ENCODE measurements around the gene PEX14.
A peak's percentile ranks its signal among the peaks of the same experiment; 100 is the strongest.

Gene PEX14

DNA sequence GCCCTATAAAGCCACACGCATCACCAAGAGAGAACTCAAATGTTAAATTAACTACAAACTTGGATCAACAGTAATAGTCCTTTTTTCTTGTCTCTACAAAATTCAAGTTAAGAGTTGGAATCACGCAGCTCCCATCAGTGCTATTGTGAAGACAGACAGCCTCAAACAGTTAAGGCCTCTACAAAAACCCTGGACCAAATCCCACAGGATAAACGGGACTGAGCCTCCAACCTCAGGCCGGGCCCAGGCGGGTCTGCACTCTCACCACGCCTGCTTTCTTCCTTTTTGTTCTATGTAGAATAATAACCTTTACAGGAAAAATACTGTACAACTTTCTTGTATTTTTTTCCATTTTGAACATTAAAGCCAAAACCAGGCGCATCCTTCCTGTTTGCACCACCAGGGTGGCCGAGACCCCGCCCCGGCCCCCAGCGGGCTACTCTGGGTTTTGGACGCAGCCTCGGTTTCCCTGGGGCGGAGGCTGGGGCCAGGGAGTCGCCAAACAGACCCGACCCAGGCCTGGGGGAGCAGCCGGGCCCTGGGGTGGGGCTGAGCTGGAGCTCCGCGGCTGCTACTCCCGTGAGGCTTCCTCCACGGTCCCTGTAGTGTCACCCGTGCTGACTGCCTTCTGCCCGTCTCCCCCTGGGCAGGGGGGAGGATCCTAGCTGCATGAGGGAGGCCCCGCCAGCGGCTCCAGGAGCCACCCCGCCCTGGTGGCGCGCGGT is 163.2 kb downstream of the PEX14 start:
- no peak for DNase-seq

DNA sequence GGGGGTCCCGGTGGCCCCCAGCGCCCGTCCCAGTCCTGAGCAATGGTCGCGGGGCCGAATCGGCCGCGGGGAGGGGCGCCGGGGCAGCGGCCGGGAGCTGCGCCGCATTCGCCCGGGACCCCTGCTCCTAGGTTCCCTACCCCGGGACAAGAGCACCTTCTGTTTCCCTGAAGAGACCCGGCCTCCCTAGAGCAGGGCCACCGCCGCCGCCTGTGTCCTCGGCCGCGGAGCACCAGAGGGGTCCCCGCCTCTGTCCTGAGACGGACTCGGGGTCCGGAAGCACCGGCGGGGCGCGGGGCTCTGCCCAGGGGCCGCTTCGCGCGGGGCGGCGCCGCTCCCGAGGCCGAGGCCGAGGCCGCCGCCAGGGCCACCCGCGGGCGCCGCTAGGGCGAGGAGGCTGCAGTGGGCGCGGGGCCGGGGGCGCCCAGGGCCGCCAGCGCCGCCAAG is 163.8 kb downstream of the PEX14 start:
- no peak for DNase-seq

DNA sequence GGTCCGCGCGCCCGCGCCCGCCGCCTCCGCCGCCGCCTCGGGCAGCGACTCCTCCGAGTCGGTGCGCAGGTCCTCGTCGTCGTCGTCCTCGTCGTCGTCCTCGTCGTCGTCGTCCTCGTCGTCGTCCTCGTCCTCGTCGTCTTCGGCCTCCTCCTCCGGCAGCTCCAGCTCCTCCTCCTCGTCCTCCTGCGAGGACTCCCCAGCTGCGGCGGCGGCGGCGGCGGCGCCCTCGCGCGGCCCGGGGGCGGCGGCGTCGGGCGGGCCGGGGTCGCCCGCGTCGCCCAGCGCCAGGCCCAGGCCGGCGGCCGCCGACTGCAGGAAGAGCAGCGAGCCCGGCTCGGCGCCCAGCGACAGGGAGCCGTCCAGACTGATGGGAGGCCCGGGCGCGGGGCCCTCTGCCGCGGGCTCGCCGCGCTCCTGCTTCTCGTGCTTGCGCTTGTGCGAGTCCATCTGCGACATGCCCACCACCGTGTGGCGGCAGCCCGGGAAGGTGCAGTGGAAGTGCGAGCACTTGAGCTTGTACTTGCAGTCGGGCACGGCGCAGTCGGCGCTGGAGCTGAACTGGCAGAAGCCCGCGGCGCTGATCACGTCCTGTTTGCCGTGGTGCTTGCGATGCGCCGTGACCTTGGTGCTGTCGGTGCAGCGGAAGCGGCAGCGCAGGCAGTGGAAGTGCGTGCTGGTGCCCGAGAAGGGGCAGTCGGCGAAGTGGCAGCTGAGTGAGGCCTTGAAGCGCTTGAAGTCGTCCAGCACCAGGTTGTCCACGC is 164.4 kb downstream of the PEX14 start:
- no peak for DNase-seq

DNA sequence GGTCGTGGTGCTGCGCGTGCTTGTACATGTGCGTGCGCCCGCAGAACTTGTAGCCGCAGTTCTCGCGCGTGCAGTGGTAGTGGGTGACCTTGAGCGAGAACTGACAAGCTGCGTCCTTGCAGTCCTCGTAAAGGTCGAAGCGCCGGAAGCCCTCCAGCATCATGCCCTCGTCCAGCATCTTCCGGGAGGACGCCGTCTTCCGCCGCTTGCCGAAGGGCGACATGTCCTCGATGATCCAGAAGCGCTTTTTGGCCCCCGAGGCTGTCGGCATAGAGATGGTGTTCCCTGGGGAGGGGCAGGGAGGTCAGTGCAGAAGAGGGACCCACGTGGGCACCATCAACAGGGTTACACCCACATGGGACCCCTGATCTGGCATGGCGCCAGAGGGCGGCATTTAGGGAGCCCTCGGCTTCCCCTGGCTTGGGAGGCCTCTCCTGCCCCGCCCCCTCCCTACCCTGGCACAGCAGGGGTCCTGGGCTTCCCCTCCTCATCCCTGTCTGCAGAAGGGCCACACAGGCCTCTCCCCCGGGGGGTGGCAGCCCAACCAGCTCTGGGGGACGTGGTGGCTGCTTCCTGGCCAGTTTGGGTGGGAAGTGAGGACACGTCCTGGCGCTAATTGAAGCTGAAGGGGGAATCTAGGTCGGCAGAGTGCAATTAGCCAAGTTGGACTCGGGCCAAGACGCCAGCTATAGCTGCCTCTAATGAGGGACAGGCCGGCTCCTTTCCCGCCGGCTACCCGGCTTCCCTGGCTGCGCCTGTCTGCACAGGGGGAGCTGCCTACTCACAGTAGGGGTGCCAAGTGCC is 165.2 kb downstream of the PEX14 start:
- DNase-seq = no peak

DNA sequence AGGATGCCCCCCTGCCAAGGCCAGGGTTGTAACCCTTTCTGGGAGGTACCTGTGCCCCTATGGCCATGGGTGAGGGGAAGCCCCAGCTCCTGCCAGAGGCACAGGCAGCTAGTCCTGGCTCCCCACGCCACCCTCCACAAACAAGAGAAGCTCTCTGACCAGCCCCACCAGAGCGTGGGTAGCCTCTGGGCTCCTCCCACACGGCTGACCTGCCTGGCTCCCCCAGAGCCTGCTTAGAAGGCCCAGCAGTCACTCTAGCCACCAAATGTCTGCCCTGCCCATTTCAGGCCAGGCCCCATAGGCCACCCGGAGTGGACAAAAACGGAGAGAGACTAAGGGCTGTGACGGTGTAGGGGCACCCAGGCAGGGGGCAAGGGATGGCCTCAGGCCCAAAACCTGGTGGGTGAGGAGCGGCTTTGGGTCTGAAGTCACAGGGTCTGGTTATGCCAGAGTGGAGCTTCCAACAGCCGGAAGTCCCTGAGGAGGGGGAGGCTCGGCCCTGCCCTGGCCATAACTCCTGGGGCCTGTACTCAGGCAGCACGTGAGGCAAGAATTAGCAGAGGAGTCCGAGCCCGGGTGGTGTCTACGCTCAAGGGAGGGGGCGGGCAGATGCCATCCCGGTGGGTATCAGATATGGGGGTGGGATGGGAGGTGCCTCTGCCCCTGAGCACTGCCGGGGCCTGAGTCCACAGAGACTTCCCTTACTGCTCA is 166.2 kb downstream of the PEX14 start:
- DNase-seq = no peak

DNA sequence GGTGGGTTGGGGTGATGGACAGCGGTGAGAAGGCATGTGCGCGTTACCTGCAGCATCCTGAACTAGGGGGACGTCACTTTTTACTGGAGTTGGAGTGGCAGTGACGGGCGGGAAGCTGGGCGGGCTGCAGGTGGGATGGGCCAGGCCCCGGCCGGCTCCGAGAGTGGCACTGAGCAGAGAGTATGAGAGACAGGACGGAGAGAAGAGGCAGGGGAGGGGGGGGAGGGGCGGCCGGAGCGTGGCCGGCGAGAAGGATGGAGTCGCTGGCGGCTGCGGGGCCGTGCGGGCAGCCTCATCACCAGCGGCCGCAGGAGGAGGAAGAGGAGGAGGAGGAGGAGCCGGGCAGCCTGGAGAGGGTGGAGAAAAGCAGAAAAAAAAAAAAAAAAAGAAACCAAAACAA is 167.2 kb downstream of the PEX14 start:
- DNase-seq = no peak

DNA sequence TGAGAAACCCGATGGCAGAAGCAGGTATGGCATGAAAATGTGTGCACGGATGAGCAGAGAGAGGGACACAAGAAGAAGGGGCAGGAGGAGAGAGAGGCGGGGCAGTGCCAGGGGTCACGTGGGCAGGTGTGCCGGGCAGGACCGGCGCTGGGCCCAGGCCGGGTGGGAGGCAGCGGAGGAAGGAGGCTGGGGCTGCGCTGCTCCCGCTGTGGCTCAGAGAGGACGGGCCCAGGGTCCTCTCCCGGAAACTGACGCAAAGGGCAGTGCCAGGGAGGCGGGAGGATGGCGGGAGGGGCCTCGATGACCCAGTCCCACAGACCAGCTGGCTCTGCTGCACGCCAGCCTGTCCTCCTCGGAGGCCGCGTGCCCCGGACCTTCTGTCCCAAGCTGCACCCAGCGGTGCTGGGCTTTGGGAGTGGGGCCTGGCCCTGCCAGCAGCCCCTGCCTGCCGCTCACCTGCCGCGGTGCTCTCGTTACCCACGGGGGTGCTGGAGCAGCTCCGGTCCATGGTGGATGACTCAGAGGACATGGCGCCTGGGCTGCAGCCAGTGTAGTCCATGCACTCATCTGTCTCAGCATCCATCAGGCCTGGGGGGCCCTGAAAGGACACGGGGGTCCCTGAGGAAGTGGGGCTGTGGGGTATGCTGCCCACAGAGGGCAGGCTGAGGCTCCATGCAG is 167.8 kb downstream of the PEX14 start:
- no peak for DNase-seq

DNA sequence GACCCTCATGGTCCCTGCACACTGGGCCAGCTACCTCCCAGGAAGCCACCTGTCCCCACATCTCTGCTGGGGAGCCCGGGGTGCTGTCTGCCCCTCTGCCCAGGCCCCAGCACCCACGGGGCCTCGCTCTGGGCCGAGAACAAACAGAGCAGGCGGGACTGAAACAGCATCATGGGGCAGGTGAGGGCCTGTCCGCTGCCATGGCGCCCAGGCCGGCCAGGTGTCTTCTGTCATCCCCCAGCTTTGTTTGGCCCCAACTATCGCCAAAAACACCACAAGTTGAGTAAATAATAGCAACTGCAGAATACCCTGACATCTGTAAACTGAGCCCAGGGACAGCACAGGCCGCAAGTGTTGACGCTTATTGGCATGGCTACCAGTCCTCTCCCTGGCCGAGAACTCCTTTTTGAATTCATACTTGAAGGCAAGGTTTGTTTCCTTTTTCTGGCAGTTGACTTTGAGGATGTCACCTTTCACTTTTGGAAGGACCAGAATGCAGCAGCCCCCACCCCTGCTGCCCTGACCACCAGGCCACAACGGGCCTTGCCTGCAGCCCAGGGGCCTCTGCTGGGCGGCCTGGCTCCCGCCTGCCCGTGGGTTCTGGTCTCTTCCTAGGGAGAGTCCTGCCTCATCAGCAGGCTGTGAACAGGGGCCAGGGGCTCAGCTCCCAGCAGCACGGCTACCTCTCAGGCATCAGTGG is 169.0 kb downstream of the PEX14 start:
- peak; percentile 41 to 50 for DNase-seq

DNA sequence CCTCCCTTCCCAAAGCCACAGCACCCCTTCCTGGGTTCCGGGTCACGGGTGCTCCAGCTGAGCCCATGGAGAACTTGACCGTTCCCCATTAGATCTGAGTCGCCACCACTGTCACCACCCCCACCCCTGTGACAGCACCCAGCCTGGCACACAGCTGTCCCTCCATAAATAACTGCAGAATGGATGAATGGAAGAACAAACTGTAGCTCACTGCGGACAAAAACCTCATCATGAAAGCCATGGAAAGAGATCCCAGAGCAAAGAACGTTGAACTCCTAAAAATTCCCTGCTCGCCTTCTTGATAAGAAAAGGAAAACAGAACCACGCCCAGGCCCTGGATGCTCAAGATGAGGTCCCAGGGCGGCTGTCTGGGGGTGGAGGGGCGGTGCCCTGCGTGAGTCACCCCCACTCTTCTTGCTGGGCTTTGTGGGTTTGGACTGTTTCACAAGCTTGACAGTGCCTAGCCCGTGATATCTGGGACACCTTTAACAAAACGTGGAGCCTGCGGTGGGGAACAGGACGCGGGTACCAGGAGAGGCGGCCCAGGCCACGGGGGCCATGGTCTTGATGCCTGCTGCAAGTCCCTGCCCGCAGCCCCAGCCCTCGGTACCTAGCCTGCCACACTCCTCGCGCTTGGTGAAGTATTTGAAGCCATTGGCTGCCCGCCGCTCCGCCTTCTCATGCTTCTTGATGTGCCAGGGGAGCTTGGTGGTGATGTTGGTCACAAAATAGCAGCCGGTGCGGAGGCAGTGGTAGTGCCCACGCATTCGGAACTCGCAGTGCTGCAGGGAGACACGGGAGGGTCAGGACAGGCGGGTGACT is 169.8 kb downstream of the PEX14 start:
- DNase-seq = no peak

DNA sequence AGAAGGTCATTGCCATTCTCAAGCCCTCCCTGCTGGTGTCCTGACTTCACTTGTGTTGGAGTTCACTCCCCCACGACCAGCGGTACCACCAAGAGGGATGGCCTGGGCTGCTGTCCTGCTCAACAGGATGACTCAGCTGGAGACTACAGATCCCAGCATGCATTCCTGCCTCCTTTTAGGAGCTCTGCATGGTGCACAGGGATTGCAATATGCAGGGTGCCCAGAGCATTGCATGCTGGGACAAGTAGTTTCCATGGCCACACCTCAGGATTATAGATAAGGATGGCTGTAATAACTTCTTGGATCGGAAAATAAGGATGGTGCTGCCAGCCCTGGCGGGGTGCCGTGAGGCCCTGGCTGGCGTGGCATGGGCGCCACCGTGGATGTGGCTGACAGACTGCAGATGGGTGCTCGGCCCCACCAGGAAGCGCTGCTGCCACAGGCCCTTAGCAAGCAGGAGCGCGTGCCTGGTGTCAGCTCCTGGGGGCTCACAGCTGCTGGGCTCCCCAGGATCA is 171.7 kb downstream of the PEX14 start:
- DNase-seq = no peak

DNA sequence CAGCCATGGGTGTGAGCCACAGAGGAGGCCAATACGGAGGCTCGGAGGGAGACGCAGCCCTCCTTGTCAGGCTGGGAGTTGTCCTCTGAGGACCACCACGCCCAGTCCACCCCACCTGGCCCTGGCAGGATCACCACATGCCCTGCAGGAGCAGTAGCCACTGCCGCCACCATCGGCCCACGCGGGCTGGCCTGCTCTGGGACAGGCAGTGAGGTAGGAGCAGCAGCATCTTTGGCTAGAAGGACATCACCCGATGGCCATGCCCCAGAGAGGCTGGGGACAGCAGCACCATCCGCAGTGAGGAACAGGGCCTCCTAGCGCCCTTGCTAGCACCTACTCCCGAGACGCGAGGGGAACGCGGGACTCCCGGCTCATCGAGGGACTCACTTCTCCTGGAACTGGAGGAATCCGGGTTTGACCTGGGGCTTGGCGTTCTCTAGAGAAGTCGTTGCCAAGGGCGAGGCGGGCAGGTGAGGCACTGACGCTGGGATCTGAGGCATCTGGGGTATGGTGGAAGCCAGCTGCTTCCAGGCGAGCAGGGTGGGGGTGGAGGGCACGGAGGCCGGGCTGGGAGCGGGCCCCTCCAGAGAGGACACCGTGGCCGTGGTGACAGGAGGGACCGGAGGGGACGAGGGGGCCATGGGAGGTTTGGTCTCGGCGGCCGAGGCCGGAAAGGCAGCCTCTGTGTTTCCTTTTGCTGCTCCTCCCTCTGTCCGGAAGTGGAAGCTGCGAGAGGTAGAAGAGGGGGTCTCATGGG is 172.8 kb downstream of the PEX14 start:
- no peak for DNase-seq

DNA sequence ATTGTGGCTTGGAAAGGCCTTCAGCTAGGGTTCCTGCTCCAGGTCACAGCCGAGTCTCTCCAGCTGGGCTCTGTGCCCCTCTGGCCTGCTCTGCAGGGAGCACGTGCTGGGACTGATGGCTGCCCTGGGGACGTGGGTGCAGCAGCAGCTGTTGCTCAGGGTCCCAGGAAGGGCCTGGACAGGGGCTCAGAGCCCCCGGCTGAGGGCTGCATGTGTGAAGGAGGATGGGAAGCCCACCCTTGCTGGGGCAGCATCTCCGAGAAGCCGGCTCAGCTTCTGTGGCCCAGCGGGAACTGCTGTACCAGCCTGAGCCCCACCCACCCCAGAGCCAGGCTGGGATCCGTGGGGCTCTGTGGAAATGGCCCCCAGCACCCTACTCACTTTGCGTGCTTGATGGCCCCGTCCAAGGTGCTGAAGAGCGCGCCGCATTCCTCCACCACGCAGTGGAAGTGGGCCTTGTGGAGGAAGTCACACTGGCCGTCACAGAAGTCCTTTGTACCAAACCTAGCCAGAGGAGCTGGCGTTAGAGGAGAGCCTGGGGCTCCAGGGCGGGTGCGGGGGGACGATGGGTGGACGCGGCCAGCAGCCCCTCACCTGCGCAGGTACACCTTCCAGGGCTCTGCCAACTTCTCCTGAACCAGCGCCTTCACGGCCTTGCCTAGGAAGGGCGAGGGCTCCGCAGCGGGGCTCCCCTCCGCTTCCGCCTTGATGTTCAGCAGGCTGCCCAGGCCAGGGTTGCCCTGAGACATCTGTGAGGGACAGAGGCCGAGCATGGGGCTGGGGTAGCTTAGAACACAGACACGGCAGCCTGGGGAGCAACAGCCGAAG is 174.2 kb downstream of the PEX14 start:
- no peak for DNase-seq

DNA sequence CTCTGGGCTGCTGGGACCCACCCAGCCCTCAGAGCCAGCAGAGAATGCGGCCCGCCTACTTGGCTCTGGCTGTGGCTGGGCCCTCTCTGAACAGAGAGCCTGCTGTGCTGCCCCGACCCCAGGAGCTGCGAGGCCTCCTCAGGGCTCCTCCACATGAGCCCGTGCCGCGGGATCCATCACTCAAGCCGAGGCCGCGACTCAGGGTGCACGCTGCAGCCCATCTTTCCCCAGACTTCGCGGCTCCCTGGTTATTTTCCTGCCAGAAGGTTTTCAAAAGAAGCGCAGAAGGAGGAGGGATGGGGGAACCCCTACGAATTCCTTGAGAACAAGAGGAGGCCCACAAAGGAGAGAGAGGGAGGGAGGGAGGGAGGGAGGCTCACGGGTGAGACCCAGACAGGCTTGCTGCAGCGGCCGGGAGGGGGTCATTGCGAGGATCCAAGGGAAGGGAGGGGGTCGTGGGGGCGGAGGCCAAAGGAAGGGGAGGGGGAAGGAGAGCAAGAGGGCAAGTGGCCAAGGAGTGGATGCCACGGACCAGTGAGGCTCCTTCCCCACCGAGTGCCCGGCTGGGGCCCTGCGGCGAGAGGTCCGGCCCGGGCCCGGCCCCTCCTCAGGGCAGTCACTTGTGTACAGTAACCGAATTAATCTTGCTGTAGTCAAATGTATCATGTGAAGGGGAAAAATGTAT is 174.9 kb downstream of the PEX14 start:
- DNase-seq = no peak

DNA sequence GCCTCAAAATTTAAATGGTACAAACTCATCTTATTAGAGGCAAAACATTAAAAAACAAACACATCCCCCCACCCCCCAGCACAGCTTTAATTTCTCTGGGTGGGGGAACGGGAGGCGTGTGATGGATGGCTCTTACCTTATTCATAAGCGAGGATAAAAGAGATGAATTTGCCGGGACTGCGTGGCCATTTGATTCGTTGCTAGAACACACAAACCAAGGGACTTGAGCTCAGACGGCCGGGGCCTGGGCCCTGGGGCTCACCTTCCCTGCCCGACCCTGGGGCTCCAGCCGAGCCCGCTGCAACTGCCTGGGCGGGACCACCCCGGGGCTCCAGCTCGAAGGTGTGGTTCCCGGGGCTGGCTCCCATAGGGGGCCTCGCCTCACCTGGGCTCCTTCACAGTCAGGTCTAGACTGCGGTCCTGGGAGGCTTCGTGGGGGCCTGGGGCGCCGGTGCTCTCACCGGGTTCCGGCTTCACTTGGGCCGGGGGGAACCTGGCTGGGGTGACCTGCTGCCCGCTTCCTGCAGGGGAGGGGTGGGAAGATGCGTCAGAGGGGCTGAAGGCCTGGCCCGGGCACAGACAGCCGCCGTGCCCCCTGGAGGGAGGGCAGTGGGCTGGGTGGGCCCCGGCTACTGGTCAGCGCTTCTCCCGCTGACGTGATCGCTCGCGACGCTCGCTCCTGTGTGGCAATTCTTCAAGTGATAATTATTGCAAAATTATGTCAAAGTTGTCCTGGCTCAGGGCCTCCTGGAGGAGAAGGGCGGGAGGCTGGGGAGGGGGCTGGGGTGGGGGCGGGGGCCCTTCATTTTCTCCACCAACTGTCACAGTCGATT is 176.0 kb downstream of the PEX14 start:
- no peak for DNase-seq

DNA sequence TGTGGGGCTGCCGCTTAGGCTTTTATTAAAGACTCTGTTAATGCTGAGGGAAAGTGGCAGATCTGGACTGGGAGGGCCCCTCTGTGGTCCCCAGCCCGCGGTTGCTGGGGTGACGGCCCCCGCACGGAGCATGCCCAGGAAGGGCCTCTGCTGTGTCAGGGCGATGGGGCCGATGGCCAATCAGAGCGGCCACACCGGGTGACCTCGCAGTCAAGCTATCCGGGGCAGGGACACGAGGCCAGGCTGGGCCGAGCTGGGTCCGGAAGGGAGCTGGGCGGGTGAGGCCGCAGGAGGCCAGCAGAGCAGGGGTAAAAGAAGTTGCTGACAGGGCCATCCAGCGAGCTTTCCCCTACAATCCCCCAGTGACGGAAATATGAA is 176.6 kb downstream of the PEX14 start:
- DNase-seq = no peak

DNA sequence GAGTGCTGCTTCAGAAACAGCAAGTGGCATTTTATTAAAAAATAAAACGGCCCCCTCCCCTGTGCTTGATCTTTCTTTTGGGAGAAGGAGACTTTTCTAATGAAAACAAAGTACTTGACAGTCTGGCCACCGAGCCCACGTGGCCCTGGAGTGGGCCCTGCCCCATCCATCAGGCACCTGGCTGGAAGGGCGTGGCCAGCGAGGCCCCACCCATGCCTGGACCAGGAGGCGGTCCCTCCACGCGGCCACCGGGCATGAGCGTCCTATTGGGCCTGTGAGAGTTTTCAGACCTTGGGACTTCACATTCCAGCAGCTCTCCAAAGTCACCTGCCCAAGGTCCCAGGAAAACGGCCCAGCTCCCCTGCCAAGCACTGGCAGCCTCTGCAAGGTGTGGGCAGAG is 177.0 kb downstream of the PEX14 start:
- DNase-seq = no peak

DNA sequence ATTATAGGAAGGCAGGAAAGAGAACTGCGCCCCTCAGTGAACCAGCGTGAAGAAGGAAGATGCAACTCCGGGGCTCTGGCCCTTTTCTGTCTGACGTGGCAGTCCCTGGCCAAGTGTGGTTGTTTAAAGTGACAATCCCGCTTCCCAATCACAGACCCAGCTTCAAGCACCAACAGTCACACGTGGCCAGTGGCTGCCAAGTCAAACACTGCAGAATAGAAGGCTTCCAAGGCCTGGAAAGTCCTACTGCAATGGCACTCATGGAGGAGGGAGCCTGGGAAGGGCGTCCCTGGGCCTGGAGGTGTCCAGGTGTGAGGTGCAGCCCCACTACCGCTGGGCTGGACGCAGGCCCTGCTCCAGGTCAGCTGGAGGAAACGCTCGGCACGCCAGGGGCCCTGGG is 177.9 kb downstream of the PEX14 start:
- no peak for DNase-seq

Data from SHP77 (cell line).